ENCODE results near the gene PRF1. TPM values are rescaled to one million over a fixed set of nuclear protein-coding genes. Genes with fewer than 3 reads are reported as not detected.

Gene PRF1
- total and polyA plus RNA-seq, 2 donors from 2014 or later = 1.4 to 8.8 TPM

DNA sequence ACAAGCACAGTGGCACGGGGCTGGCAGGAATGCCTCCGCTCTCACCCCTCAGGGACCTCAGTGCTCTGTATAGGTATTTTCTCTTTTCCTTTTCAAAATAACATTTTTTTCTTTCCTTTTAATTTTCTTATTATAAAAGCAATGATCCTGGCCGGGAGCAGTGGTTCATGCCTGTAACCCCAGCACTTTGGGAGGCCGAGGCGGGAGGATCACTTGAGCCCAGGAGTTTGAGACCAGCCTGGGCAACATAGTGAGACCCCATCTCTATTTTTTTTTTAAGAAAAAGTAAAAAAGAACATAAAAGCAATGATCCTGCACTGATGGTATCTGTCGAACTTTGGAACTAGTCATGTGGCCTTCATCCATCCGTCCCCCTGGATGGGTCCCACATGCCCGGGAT is 3.2 kb downstream of the PRF1 start:
- intact Hi-C loops (cut with DNase I) = no loop called here
- no peak for FAIRE-seq
- no peaks in the 10 kb centered on the region for H3K36me3 ChIP-seq (ENCODE audit: control insufficient read depth in 2 of 3, insufficient read depth in 3 of 3, low read length in 3 of 3)
- no peaks in the 10 kb centered on the region for H3K27me3 ChIP-seq (ENCODE audit: control insufficient read depth, insufficient read depth, low read length)
- no peak overlapping the region for H3K27ac ChIP-seq (ENCODE audit: low read depth in 2 of 2, low read length in 2 of 2)
- H3K4me3 ChIP-seq (ENCODE audit: low read length in 3 of 3) = no peak overlapping the region
- H3K4me1 ChIP-seq (ENCODE audit: control insufficient read depth in 2 of 3, insufficient read depth in 2 of 3, low read depth in 1 of 3, low read length in 3 of 3) = no peaks in the 10 kb centered on the region
- H3K9ac ChIP-seq (ENCODE audit: low read length in 3 of 3) = no peak overlapping the region
- DNase-seq = no peak
- TF ChIP-seq, protein P1, sequence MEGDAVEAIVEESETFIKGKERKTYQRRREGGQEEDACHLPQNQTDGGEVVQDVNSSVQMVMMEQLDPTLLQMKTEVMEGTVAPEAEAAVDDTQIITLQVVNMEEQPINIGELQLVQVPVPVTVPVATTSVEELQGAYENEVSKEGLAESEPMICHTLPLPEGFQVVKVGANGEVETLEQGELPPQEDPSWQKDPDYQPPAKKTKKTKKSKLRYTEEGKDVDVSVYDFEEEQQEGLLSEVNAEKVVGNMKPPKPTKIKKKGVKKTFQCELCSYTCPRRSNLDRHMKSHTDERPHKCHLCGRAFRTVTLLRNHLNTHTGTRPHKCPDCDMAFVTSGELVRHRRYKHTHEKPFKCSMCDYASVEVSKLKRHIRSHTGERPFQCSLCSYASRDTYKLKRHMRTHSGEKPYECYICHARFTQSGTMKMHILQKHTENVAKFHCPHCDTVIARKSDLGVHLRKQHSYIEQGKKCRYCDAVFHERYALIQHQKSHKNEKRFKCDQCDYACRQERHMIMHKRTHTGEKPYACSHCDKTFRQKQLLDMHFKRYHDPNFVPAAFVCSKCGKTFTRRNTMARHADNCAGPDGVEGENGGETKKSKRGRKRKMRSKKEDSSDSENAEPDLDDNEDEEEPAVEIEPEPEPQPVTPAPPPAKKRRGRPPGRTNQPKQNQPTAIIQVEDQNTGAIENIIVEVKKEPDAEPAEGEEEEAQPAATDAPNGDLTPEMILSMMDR (IDR thresholded peaks at IDR 0.05; ENCODE audit: borderline replicate concordance, extremely low read depth, insufficient read depth) = no peak
- H3K9me3 ChIP-seq (ENCODE audit: control insufficient read depth in 2 of 3, insufficient read depth in 1 of 3, low read length in 3 of 3) = no peaks in the 10 kb centered on the region

DNA sequence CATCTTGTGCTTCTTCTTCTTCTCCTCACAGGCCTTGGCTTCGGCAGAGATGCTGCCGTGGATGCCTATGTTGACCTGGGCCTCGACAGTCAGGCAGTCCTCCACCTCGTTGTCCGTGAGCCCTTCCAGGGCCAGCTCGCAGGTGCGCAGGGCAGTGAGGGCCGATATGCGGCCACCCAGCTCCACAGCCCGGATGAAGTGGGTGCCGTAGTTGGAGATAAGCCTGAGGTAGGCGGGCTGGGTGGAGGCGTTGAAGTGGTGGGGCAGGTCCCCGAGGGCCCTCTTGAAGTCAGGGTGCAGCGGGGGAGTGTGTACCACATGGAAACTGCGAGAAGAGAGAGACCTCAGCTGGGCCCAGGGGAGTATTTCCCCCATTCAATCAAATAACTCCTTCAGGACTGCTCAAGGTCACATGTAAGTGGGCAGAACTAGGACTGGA is 3.7 kb downstream of the PRF1 start:
- Histone ChIP-seq H3K27ac (ENCODE audit: low read depth in 2 of 2, low read length in 2 of 2) (no peak overlapping the region), H3K4me3 (ENCODE audit: low read length in 3 of 3) (no peak overlapping the region), H3K9ac (ENCODE audit: low read length in 3 of 3) (no peak overlapping the region), H3K4me1 (ENCODE audit: control insufficient read depth in 2 of 3, insufficient read depth in 2 of 3, low read depth in 1 of 3, low read length in 3 of 3) (no peaks in the 10 kb centered on the region), H3K9me3 (ENCODE audit: control insufficient read depth in 2 of 3, insufficient read depth in 1 of 3, low read length in 3 of 3) (no peaks in the 10 kb centered on the region), H3K27me3 (ENCODE audit: control insufficient read depth, insufficient read depth, low read length) (no peaks in the 10 kb centered on the region), H3K36me3 (ENCODE audit: control insufficient read depth in 2 of 3, insufficient read depth in 3 of 3, low read length in 3 of 3) (no peaks in the 10 kb centered on the region)
- no peak for FAIRE-seq
- TF ChIP-seq, protein P1 (IDR thresholded peaks at IDR 0.05; ENCODE audit: borderline replicate concordance, extremely low read depth, insufficient read depth) = no peak
- DNase-seq = no peak
- intact Hi-C loops (cut with DNase I) = no loop called here

DNA sequence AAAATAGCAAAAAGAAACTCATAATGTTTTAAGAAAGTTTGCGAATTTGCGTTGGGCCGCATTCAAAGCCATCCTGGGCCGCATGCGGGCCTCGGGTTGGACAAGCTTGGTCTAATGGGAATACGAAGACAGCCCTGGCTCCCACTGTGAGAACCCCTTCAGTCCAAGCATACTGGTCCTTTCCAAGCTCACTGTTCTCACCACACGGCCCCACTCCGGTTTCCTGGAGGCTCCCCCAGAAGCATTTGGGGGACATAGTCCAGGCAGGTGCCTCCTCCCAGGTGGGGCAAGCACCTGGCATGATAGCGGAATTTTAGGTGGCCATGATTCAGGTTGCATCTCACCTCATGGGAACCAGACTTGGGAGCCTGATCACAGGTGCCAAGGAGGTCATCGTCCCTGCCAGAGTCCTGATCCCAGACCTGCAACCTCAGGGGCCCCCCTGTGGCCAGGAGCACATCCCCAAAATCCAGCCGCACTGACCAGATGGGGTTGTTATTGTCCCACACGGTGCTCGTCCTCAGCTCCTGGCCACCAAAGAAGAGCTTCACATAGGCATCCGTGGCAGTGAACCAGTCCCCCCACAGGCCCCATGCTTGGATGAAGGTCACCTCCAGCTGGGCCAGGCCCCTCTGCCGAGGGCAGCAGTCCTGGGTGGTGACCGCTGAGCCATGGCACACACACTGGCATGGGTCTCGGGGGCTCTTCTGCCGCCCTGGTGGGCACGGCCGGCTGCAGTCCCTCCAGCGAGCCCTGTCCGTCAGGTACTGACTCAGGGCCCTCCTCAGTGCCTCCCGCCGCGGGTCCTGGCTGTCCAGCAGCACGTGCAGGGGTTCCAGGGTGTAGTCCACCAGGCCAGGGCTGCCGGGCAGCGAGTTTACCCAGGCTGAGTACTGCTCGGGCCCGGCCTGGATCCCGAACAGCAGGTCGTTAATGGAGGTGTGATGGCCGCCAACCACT is 4.4 kb downstream of the PRF1 start:
- H3K4me3 ChIP-seq (ENCODE audit: low read length in 3 of 3) = no peak overlapping the region
- no peak for FAIRE-seq
- no peaks in the 10 kb centered on the region for H3K36me3 ChIP-seq (ENCODE audit: control insufficient read depth in 2 of 3, insufficient read depth in 3 of 3, low read length in 3 of 3)
- H3K27me3 ChIP-seq (ENCODE audit: control insufficient read depth, insufficient read depth, low read length) = no peaks in the 10 kb centered on the region
- no peak overlapping the region for H3K9ac ChIP-seq (ENCODE audit: low read length in 3 of 3)
- DNase-seq = no peak
- TF ChIP-seq, protein P1 (IDR thresholded peaks at IDR 0.05; ENCODE audit: borderline replicate concordance, extremely low read depth, insufficient read depth) = no peak
- H3K4me1 ChIP-seq (ENCODE audit: control insufficient read depth in 2 of 3, insufficient read depth in 2 of 3, low read depth in 1 of 3, low read length in 3 of 3) = no peaks in the 10 kb centered on the region
- intact Hi-C loops (cut with DNase I) = no loop called here
- no peaks in the 10 kb centered on the region for H3K9me3 ChIP-seq (ENCODE audit: control insufficient read depth in 2 of 3, insufficient read depth in 1 of 3, low read length in 3 of 3)
- no peak overlapping the region for H3K27ac ChIP-seq (ENCODE audit: low read depth in 2 of 2, low read length in 2 of 2)

All from kidney (tissue), 14 donors.